ENCODE measurements around the gene BAHCC1.
A peak's percentile ranks its signal among the peaks of the same experiment; 100 is the strongest.

The BAHCC1 gene

DNA sequence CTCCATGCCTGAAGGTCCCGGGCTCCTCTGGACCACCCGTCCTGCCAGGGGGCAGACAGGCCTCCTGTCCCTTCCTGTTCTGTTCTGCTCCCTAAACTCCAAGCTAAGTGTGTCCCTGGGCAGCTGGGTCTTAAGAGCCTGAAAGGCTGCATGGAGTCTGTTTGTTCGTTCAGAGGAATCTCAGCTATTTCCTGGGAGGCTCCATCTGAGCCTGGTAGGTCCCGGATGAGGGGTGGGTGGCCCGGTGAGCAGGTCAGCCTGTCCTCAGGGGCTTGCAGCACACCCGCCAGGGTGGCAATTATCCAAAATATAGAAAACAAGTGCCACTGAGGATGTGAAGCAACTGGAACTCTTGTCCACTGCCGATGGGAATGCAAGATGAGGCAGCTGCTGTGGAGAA is 104.8 kb downstream of the BAHCC1 start:
- no peak for DNase-seq

DNA sequence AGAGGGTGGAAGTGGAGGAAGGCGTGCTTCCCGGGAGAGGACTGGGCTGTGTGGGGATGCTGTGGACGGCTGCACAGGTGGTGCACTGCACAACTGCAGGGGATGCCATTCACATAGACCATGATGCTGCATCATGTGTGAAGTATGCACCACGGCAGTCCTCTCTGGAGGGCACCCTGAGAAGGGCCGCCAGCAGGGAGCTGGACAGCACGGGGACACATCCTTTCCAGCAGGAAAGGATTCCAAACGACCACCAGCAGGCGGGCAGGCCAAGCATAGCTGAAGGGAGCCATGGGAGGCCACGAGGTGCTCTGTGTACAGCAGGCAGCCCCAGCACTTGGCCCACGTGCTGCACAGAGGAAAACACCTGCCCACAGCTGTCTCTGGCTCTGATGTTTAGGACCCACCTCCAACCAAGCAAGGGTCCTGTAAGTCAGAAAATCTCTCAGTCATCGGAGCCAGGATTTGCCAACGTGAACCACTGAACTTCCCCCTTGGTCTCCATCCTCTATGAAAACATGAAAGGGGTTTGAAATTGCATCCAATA is 107.3 kb downstream of the BAHCC1 start:
- DNase-seq = no peak

DNA sequence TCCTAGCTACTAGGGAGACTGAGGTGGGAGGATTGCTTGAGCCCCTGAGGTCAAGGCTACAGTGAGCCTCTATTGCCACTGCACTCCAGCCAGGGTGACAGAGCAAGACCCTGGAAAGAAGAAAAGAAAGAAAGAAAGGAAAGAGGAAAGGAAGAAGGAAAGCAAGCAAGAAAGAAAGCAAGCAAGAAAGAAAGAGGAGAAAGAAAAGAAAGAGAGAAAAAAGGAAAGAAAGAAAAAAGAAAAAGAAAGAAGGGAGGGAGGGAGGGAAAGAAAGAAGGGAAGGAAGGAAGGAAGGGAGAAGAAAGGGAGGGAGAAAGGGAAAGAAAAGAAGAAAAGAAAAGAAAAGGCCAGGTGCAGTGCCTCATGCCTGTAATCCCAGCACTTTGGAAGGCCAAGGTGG is 108.4 kb downstream of the BAHCC1 start:
- DNase-seq = no peak

DNA sequence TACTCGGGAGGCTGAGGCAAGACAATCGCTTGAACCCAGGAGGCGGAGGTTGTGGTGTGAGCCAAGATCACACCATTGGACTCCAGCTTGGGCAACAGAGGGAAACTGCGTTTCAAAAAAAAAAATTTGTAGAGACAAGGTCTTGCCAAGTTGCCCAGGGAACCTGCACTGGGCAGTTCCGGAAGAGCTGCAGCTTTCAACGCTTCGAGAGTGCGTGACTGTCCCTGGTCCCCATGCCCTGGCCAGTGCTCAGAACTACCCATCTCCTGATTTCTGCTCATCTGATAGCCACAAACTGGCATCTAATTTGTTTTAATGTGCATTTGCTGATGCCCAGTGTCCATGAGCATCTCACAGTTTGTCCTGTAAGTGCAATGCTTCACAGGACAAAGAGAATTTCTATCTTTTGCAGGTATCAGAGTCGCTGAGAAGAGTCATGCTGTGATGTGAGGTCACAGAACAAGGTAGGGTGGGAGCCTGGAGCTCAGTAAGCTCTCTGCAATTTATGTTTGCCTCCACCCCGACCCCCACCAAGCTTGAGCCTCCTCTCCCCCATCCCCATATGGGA is 113.5 kb downstream of the BAHCC1 start:
- no peak for DNase-seq

DNA sequence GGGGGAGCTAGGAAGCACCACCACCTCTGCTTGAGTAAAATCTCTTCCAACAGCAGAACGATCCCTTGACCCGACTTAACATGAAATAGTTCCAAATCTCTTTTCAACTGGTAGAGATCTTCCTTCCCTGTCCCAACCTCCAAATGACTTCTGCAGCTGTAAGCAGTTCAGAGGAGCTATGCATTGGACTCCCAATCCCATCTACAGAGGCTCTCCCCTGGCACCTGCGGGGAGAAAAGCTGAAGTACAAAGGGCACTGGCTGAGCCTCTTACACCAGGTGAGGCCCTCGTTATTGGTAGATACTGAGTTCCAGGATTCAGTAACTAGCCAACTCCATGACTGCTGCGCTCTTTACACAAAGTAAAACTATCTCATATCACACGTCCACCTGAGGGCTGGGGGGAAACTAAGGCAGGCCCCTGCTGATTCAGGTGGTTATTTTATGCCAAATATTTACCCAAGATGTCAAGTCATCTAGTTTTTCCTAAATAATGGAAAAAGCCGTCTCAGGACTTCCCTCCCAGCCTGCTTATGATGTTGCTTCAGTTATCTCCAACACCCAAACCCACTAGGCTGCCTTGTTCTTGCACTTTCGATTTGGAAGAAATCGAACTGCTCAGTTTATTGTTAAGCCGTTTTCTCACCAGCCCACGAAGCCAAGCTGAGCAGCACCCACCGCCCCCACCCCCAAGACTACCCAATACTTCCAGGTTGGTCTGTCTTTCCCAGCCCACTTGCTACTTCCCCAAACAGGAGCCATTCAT is 114.1 kb downstream of the BAHCC1 start:
- DNase-seq = no peak

DNA sequence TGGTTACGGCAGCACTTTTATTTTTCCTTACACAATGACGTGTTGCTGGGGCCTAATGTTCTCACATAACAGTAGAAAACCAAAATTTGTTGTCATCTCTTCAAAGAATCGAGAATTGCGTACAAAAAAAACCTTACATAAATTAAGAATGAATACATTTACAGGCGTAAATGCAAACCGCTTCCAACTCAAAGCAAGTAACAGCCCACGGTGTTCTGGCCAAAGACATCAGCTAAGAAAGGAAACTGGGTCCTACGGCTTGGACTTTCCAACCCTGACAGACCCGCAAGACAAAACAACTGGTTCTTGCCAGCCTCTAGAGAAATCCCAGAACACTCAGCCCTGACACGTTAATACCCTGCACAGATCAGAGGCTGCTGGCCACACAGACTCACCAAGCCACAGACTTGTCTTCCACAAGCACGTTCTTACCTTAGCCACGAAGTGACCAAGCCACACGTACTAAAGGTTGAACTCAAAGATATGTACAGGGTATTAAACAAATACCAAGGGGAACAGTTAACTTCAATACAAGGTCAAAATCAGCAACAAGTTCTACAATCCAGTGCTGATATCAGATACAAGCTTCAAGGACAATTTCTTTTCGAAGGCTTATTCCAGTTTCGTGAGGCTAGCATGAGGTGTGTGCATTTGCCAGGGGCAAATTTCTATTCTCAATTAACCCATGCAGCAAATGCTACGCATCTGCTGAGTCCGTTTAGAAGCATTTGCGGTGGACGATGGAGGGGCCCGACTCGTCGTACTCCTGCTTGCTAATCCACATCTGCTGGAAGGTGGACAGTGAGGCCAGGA is 114.9 kb downstream of the BAHCC1 start:
- no peak for DNase-seq

DNA sequence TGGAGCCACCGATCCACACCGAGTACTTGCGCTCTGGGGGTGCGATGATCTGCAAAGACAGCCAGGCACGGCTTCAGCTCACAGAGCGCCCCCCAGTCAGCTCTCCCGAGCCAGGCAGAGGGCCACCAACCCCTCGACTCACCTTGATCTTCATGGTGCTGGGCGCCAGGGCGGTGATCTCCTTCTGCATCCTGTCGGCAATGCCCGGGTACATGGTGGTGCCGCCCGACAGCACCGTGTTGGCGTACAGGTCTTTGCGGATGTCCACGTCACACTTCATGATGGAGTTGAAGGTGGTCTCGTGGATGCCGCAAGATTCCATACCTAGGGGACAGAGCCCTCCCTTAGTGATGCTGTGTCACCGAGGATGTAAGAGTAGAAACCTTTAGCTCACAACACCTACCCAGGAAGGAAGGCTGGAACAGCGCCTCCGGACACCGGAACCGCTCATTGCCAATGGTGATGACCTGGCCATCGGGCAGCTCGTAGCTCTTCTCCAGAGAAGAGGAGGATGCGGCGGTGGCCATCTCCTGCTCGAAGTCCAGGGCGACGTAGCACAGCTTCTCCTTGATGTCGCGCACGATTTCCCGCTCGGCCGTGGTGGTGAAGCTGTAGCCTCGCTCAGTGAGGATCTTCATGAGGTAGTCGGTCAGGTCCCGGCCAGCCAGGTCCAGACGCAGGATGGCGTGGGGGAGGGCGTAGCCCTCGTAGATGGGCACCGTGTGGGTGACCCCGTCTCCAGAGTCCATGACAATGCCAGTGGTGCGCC is 115.7 kb downstream of the BAHCC1 start:
- DNase-seq = no peak

DNA sequence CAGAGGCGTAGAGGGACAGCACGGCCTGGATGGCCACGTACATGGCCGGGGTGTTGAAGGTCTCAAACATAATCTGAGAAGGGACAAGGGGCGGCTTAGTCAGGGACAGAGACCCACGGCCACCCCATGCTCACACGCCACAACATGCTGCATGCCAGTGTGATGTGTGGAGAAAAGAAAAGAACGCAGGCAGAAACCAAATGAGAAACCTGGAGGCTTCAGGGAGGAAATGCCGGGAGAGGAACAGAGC is 116.2 kb downstream of the BAHCC1 start:
- DNase-seq = no peak

DNA sequence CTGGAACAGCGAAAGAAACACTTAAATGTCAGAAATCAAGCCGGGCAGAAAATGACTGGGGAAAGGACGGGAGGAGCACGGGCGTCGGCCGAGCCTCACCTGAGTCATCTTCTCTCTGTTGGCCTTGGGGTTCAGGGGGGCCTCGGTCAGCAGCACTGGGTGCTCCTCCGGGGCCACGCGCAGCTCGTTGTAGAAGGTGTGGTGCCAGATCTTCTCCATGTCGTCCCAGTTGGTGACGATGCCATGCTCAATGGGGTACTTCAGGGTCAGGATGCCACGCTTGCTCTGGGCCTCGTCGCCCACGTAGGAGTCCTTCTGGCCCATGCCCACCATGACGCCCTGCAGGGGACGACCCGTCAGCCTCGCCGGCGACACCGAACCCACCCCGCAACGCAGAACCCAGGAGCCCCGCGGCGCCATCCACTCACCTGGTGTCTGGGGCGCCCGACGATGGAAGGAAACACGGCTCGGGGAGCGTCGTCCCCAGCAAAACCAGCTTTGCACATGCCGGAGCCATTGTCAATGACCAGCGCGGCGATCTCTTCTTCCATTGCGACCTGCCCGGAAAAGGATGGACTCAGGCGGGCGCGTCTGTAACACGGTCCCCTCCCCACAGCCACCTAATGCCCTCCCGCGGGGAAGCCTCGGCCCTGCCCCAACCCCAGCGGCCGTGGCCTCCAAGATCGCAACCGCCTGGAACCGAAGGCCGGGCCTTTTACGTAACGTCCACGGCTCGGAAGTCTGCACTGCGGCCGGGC is 116.7 kb downstream of the BAHCC1 start:
- no peak for DNase-seq

DNA sequence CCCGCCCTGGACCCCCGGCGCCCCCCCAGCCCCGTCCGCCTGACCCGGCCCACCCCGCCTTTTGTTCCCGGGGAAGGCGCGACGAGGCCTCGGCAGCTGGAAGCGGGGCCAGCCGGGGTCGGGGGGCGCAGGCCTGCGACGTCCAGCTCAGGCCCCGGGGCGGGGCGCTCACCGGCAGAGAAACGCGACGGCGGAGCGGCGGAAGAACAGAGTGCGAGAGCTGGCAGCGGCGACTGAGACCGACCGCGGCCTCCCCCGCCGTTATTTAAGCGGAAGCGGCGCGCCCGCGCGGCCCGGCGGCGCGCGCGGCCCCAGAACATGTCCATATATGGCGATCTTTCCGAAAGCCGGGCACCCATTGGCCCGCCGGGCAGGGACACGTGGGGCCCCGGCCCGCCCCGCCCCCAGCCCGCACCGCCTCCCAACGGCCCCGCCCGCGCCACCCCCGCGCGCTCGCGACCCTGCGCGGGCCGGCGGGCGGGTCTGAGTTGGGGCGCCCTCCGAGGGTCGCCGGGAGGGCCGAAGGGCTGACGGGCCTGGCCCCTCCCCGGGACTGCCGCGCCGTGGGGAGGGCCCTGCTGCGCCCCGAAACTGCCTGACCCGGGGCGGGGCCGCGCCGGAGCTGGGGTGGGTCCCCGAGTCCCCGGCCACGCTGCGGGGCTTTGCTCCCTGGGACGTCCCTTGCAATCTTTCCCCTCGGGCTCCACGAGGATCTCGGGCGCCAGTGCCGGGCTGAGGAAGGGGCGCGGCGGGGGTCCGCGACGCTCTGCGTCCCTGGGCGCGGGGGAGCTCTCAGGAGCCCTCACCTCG is 117.5 kb downstream of the BAHCC1 start, which contains the start of gene ACTG1:
Gene ACTG1 (minus strand): TSS at position 238 of the 810 bp plus-strand sequence. CDS start 445 bp downstream, outside the sequence.
- DNase-seq = peak; percentile 90 to 94

DNA sequence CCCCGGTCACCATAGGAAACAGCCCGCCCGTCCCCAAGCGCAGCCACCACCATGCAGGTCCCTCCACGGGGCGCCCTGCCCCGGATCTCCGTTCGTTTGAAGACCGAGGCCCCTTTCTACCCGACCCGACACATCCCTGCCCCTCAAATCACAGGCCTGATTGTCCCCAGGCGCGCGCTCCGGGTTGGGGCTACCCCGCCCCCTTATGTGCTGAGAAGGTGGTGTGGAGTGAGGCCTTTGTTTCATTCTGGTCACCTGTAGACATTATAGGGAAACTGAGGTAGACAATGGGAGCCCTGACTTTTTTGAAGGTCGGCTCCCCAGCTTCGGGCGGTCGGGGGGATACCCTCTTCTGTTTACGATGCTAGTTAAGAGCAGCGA is 118.1 kb downstream of the BAHCC1 start:
- DNase-seq = peak; percentile 68

DNA sequence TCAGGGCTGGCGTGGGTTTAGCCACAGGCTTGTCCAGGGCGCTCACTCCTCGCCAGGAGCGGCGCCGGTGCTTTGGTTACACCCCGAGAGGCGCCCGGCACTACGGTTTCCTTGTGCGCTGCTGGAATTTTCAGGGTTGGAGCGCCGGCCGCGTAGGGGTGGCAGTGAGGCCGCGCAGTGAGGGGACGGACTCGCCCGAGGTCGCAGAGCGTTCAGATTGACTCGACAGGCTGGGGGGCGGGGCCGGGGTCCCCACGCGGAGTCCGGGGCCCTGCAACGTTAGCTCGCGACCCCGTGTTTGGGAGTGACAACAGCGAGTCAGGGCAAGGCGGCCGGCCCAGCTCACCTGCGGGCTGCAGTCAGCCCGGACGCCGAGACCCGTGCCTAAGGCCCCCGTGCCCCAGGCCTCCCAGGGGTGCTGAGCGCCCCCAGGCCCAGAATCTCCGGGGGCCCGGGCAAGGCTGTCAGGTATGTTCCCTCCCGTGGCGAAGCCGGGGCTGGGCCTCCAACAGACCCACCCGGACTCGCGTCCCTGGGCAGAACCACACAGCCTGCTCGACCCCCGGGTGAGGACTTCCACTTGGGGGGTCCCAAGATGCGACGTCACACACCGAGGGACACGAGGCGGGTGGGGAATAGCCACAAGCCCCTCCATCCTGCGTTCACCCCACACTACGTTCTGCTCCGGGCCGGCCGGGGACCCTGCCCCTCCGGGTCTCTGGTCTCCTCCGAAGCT is 118.7 kb downstream of the BAHCC1 start:
- DNase-seq = peak; percentile 75 to 82

DNA sequence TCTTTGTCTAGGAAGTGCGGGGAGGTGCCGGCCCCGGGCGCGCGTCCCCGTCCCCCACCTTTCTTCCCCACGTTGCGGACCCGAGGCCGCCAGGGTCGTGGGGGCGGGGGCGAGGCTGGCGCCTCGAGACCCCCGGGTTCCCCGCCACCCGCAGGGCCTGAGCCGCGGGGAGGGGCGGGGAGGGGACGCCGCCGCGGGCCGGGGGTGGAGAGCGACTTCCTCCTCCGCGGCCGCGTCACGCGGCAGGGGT is 119.2 kb downstream of the BAHCC1 start:
- no peak for DNase-seq

DNA sequence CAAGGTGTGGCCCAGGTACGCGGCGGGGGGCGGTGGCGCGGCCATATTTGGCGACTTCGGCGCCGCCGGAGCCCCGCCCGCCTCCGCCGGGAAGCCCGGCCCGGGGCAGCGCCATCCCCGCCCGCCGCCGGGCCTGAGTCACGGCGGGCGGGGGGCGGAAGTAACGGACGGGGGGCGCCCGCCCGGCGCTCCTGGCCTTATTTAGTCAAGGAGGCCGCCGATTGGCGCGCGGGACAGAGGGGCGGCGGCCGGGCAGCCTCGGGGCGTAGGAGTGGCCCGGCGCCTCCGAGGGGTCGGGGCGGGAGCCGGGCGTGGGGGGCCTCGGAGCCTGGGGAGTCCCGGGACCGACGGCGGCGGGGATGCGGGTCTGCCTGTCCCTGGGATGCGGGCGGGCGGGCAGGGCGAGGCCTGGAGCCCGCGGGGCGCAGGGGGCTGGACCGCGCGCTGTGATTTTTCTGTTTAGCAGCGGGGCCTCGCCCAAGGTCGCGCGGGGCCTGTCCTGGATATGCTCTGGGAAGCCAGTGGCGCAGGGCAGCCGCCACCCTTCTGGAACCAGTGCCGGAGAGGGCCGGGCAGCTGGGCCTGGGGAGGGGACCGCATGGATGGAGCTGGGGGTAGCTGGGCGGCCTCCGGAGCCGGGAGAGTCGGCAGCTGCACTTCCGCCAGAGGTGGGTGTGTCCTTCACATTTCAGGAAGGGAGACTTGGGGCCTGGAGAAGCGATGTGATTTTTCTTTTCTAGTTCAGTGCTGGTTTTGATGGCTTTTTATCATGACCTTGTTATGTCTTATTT is 119.7 kb downstream of the BAHCC1 start:
- DNase-seq = peak; percentile 68 to 80

DNA sequence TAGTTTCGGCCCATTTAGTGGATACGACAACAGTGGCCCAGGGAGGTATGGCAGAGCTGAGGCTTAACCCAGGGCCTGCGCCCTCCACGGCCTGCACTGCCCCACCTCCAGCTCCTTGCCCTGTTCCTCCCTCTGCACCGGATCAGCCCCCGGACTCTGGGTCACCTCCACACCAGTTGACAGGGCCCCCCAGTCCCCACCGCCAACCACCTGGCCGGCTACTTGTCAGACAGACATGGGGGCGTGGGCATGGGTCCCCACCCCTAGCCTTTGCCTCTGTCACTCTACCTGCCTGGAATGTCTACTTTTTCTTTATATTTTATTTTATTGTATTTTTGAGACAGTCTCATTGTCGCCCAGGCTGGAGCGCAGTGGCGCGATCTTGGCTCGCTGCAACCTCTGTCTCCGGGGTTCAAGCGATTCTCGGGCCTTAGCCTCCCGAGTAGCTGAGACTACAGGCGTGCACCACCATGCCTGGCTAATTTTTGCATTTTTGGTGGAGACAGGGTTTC is 120.3 kb downstream of the BAHCC1 start:
- DNase-seq = no peak
